ENCODE measurements around the gene AKNAD1.

AKNAD1 gene

DNA sequence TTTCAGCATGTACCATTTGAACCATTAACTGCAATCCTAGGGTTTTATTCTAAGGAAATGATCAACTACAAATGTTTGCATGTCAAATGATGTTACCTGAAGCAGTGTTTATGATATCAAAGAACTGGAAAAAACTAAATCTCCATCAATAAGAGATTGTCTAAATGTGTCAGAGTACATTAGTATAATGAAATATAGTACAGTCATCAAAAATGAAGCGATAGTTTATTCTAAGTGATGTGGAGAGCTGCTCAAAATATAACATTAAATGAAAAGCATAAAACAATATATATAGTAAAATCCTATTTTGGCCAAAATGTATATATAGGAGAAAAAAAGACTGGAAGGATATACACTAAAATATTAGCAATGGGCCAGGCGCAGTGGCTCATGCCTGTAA is 24.0 kb downstream of the AKNAD1 start:
- TF ChIP-seq POLR2AphosphoS5 (IDR thresholded peaks at IDR 0.05; ENCODE audit: low read depth, low read length) (no peak), POLR2A (IDR thresholded peaks at IDR 0.05; ENCODE audit: low read depth, low read length) (no peak), PAX5 (IDR thresholded peaks at IDR 0.05; ENCODE audit: insufficient read depth, low read length, severe bottlenecking) (no peak), TAF1 (IDR thresholded peaks at IDR 0.05; ENCODE audit: low read depth, low read length) (no peak), SPI1 (IDR thresholded peaks at IDR 0.05; ENCODE audit: low read depth, low read length) (no peak), POU2F2 (IDR thresholded peaks at IDR 0.05; ENCODE audit: low read depth, low read length) (no peak)
- DNase-seq (ENCODE audit: insufficient read length, low spot score): no peak
- FAIRE-seq: no peak

DNA sequence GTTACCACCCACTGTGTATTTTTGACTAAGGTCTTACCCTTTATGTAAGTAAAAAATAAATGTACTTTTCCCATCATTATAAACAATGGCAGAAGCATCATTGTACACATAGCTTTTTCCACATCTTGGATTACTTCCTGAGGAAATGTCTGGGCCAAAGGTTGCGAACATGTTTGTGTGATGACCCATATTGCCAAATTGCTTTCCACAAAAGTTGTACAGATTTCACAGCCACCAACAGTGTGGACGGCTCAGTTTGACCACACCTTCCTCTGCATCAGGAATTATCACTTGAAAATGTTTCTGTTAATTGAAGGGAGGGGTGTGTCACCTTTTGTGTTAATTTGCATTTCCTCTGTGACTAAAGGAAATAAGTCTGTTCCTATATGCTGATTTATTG is 25.7 kb downstream of the AKNAD1 start:
- FAIRE-seq: no peak
- TF ChIP-seq TAF1 (IDR thresholded peaks at IDR 0.05; ENCODE audit: low read depth, low read length): no peak
- no peak for TF ChIP-seq PAX5 (IDR thresholded peaks at IDR 0.05; ENCODE audit: insufficient read depth, low read length, severe bottlenecking)
- DNase-seq (ENCODE audit: insufficient read length, low spot score): no peak

DNA sequence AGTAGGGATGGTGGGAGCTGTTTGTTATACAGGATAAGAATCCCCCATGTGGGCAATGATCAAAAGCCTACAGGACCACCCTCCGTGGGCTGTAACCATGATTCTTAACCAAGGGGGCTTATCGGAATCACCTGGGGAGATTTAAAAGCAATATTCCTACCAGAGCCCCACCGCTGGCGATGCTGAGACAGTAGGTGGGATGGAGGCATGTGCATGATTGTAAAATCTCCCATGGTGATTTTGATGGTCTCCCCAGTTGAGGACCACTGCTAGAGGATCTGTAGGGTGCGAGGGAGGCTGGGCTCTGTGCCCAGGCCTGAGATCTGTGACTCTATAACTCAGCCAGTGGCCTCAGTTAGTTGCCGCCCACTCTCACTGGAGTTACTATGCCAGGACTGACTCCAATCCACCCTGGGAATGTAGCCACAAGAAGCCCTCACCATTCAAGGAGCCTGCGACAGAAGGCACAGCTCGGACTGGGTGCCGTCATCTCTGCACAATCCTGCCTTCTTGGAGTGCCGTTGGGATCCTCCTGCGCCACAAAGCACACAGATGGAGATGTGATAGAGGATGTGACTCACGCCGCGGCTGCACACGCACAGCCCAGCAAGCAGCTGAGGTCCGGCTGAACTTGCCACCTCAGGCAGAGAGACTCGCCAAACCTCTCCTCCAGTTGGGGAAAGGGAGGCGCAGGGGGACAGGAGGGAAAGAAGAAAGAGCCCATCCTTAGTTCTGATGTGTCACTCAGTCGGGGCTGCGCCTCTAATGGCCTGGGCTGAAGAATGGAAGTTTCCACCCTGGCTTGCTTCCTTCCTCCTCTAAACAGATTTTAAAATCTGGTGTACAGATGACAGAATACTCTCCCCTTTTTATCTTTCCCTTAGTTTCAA is 26.5 kb downstream of the AKNAD1 start:
- no peak for FAIRE-seq
- TF ChIP-seq POLR2AphosphoS5 (IDR thresholded peaks at IDR 0.05; ENCODE audit: low read depth, low read length) (no peak), PAX5 (IDR thresholded peaks at IDR 0.05; ENCODE audit: insufficient read depth, low read length, severe bottlenecking) (no peak), SPI1 (IDR thresholded peaks at IDR 0.05; ENCODE audit: low read depth, low read length) (no peak), POLR2A (IDR thresholded peaks at IDR 0.05; ENCODE audit: low read depth, low read length) (no peak), TAF1 (IDR thresholded peaks at IDR 0.05; ENCODE audit: low read depth, low read length) (no peak), POU2F2 (IDR thresholded peaks at IDR 0.05; ENCODE audit: low read depth, low read length) (no peak)
- no peak for DNase-seq (ENCODE audit: insufficient read length, low spot score)

DNA sequence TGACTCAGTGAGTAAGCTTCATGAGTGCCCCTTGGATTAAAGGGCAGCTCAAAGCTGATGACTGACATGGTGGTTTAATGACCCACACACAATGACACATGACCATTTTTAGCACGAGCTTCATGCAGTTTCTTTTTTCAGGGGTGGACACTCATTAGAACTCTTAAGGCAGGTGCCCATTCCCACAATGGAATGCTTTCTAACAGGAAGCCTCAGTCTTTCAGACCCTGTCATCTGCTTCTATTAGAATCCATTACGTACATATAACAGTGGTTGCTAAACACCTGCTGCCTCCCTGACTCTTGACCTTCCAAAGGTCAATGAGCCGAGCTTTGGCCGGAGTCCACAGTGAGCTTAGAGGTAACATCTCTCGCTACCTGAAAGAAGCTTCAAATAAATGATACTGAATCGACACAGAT is 27.4 kb downstream of the AKNAD1 start:
- no peak for FAIRE-seq
- no peak for DNase-seq (ENCODE audit: insufficient read length, low spot score)
- TF ChIP-seq POLR2A (IDR thresholded peaks at IDR 0.05; ENCODE audit: low read depth, low read length) (no peak), TAF1 (IDR thresholded peaks at IDR 0.05; ENCODE audit: low read depth, low read length) (no peak), POLR2AphosphoS5 (IDR thresholded peaks at IDR 0.05; ENCODE audit: low read depth, low read length) (no peak), POU2F2 (IDR thresholded peaks at IDR 0.05; ENCODE audit: low read depth, low read length) (no peak), SPI1 (IDR thresholded peaks at IDR 0.05; ENCODE audit: low read depth, low read length) (no peak)

DNA sequence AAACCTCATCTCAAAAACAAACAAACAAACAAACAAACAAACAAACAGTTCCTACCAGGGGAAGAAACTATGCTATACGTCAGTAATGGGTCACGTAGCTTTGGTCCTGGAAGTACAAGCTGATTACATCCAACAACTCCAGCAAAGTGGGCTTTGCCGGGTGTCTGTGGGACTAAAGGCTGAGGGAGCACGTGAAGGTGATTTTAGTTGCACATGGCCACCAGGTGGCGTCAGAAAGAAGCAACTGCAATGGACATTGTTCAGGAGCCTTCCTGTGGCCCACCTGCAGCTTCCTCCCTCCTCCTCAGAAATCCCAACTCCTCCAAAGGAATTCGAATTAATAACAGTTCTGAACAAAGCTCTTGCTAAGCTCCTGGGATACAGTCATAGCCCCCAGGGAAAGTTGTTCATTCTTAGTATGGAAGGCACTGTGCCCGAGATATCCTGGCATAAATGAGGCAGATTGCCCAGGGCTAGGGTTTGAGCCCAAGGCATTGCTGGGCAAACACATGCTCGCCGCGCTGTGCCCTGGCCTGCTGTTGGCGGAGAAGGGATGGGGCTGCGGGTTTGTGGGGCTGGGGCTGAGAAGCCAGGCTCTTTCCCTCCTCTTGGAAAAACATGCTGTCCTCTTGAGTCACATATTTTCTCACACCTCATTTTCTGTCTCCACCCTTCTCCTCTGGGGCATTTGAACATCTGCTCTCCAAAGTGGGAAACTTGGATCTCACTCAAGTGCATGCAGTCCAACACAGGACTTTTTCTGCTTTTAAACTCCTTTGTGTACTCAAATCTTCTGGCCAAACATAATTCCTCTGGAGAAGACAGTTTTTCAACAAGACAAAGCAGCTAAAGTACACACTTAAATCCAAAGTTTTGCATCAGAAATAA is 28.6 kb downstream of the AKNAD1 start:
- no peak for TF ChIP-seq TAF1 (IDR thresholded peaks at IDR 0.05; ENCODE audit: low read depth, low read length)
- TF ChIP-seq PAX5 (IDR thresholded peaks at IDR 0.05; ENCODE audit: insufficient read depth, low read length, severe bottlenecking): no peak
- TF ChIP-seq SPI1 (IDR thresholded peaks at IDR 0.05; ENCODE audit: low read depth, low read length): no peak
- peak; percentile 92 for FAIRE-seq
- peak; percentile 72 for DNase-seq (ENCODE audit: insufficient read length, low spot score)

DNA sequence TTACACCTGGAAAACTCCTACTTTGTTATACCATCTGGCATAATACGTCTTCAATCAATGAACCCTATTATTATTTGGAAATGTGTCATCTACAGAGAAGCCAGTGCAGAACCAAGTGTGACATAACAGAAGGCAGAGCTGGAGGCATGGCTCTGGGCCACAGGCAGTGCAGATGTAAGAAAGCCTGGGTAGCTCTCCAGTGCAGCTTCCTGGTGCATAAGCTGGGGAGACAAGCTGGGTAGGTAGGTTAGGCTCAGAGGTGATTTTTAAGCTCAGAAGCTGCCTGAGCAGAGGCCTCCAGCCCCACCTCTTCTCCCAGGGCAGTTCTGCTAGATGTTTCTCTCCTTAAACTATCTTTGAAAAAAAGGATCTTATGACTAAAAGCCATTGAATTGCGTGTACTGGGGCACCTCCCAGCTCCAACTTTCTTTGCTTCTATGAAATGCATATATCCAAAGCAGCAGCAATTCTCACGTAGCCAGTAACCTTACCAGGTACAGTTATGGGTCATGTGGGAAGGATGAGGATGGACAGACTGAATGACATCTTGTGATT is 30.7 kb downstream of the AKNAD1 start:
- DNase-seq (ENCODE audit: insufficient read length, low spot score): no peak
- FAIRE-seq: no peak
- no peak for TF ChIP-seq PAX5 (IDR thresholded peaks at IDR 0.05; ENCODE audit: insufficient read depth, low read length, severe bottlenecking)
- TF ChIP-seq POU2F2 (IDR thresholded peaks at IDR 0.05; ENCODE audit: low read depth, low read length): no peak
- no peak for TF ChIP-seq TAF1 (IDR thresholded peaks at IDR 0.05; ENCODE audit: low read depth, low read length)
- no peak for TF ChIP-seq POLR2AphosphoS5 (IDR thresholded peaks at IDR 0.05; ENCODE audit: low read depth, low read length)
- TF ChIP-seq POLR2A (IDR thresholded peaks at IDR 0.05; ENCODE audit: low read depth, low read length): no peak
- TF ChIP-seq SPI1 (IDR thresholded peaks at IDR 0.05; ENCODE audit: low read depth, low read length): no peak

DNA sequence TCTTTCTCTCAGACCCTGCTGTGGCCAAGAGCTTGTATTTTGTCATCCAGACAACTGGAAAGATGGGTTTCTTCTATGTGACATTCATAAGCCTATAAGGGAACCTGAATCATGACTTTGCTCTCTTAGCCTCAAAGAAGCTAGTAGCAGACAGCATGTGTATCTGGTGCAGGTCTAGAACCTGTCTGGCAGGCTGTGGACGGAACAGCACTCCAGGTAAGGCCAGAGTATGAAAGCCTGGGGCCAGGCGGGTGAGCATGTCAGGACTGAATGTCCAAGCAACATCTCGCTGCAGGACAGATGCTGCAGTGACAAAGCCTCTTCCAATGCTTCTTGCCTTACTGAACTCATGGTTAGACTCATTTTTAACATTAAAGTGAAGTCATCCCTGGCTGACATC is 32.8 kb downstream of the AKNAD1 start:
- no peak for FAIRE-seq
- no peak for DNase-seq (ENCODE audit: insufficient read length, low spot score)
- no peak for TF ChIP-seq PAX5 (IDR thresholded peaks at IDR 0.05; ENCODE audit: insufficient read depth, low read length, severe bottlenecking)
- no peak for TF ChIP-seq POLR2AphosphoS5 (IDR thresholded peaks at IDR 0.05; ENCODE audit: low read depth, low read length)
- no peak for TF ChIP-seq TAF1 (IDR thresholded peaks at IDR 0.05; ENCODE audit: low read depth, low read length)
- no peak for TF ChIP-seq SPI1 (IDR thresholded peaks at IDR 0.05; ENCODE audit: low read depth, low read length)
- TF ChIP-seq POLR2A (IDR thresholded peaks at IDR 0.05; ENCODE audit: low read depth, low read length): no peak
- no peak for TF ChIP-seq POU2F2 (IDR thresholded peaks at IDR 0.05; ENCODE audit: low read depth, low read length)

DNA sequence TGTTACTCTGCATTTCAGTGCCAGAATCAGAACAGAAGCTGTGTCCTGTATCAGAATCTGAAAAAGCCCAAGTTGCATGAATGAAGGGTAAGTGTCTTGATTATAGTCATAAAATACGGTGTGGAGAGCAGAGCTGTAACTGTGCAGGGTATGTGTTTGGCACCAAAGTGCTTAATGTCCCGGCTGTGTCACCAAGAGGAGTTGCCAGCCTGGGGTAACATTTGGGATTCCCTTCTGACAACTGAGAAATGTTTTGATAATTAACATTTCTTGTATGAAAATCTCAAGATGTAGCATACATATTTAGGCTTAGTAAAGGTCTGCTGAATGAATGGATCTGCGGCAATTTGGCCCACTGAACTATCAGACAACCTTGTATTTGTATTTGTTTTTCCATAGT is 33.3 kb downstream of the AKNAD1 start:
- no peak for TF ChIP-seq TAF1 (IDR thresholded peaks at IDR 0.05; ENCODE audit: low read depth, low read length)
- TF ChIP-seq POLR2A (IDR thresholded peaks at IDR 0.05; ENCODE audit: low read depth, low read length): no peak
- TF ChIP-seq SPI1 (IDR thresholded peaks at IDR 0.05; ENCODE audit: low read depth, low read length): no peak
- no peak for TF ChIP-seq PAX5 (IDR thresholded peaks at IDR 0.05; ENCODE audit: insufficient read depth, low read length, severe bottlenecking)
- no peak for TF ChIP-seq POU2F2 (IDR thresholded peaks at IDR 0.05; ENCODE audit: low read depth, low read length)
- TF ChIP-seq POLR2AphosphoS5 (IDR thresholded peaks at IDR 0.05; ENCODE audit: low read depth, low read length): no peak
- DNase-seq (ENCODE audit: insufficient read length, low spot score): no peak

DNA sequence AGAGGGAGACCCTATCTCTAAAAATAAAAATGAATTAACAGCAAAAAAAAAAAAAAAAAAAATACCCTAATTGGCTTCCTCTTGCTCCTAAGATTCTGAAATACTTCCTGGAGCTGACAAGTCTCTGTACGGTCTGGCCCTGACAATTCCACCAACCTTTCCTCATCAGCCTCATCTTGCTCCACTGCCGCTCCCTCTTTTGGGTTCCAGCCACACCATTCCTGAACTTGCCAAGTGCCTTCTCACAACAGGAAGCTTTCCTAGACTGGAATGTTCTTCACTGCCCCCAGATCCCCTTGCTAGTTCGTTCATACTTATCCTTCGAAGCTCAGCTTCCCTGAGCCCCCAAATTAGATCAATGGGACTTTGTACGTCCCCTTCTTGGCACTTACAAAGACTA is 37.0 kb downstream of the AKNAD1 start:
- FAIRE-seq (no peak), DNase-seq (ENCODE audit: insufficient read length, low spot score) (no peak)

More for the DNA sequence above, 33.3 kb downstream of the AKNAD1 start:
- FAIRE-seq: no peak

More for the DNA sequence above, 37.0 kb downstream of the AKNAD1 start:
- TF ChIP-seq TAF1 (IDR thresholded peaks at IDR 0.05; ENCODE audit: low read depth, low read length) (no peak), SPI1 (IDR thresholded peaks at IDR 0.05; ENCODE audit: low read depth, low read length) (no peak), POLR2A (IDR thresholded peaks at IDR 0.05; ENCODE audit: low read depth, low read length) (no peak), POU2F2 (IDR thresholded peaks at IDR 0.05; ENCODE audit: low read depth, low read length) (no peak), PAX5 (IDR thresholded peaks at IDR 0.05; ENCODE audit: insufficient read depth, low read length, severe bottlenecking) (no peak)
